Fibroblast of the conjunctiva (primary cell): ENCODE measurements around the gene CEP170B.
"Not testable (repeated sequence)": the region's sequence is repeated elsewhere in the genome, so short reads cannot be mapped to it uniquely, and the experiment has no call there.

Experiments used
- DNase-seq: peaks from one replicate; pipeline ENCODE4 v3.0.0-alpha.2; 2010; ENCODE audit warnings: low read depth

Gene CEP170B

DNA sequence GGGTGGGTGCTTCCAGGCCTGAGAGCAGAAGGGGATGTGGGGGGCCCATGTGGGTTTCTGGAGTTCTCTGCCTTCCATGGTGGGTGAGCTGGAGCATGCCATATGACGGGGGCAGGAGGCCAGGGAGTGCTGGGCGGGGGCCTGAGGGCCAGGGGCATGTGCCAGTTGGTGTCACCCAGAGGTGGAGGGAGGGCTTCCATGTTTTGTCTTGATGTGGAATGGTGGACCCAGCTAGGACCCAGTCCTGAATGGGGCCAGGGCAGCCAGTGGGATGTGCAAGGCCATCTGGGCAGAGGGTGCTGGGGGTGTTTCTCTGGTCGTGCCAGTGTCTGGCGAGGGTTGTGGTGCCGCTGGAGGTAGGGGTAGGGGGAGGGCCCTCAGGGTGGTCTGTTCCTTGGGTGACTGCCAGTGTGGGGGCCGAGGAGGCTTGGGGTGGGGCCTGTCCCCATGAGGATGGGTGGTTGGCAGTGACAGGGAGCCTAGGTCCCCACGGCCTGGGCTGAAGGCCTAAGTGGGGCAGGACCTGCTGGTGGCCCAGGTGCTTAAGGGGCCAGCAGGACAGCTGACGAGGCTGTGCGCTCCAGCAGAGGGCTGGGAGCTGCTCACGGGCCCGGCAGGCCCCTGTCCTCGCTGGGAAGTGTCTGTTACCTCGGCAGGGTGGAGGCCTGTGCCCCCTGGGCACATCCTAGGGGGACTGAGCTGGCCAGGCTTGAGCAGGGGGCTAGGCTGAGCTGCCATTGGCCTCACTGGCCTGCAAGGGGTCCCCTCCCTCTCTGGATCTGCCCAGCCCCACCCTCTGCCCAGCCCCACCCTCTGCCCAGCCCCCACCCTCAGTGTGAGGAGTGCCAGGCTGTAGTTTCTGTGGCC is 26.8 kb downstream of the CEP170B start:
- DNase-seq: no peak

DNA sequence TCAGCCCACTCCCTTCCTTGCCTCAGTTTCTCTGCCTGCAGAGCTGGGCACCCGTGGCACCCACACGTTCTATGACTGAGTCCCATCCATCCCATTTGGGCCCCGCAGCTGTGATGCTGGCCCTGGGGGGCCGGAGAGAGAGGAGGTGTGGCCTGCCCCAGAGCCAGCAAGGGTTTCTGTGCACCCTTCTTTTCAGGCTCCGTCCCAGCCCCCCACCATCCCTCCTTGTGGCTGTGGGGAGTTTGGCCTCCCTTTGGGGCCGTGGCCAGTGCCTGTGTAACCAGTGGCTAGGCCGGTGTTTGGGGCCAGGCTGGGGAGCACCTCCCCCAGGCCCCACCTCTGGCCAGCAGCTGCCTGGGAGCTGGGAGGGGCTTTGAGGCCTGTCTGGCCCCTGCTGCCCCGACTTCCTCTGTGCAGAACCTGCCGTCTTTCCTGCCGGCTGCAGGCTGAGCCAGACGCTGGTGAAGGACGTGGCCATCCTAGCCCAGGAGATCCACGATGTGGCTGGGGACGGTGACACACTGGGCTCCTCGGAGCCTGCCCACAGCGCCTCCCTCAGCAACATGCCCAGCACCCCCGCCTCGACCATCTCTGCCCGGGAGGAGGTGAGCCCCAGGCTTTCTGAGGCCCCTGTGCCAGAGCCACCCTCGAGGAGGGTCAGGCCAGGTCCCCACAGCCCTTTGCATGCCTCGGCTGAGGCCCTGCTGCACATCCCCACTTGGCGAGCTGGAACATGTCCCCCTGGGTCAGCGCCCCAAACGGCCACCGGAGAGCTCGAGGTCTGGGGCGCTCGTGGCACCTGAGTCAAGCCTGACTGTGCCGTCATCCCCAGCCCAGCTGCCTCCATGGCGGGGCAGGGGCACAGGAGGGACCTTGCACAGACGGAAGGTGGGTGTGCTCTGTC is 27.7 kb downstream of the CEP170B start:
- no peak for DNase-seq

DNA sequence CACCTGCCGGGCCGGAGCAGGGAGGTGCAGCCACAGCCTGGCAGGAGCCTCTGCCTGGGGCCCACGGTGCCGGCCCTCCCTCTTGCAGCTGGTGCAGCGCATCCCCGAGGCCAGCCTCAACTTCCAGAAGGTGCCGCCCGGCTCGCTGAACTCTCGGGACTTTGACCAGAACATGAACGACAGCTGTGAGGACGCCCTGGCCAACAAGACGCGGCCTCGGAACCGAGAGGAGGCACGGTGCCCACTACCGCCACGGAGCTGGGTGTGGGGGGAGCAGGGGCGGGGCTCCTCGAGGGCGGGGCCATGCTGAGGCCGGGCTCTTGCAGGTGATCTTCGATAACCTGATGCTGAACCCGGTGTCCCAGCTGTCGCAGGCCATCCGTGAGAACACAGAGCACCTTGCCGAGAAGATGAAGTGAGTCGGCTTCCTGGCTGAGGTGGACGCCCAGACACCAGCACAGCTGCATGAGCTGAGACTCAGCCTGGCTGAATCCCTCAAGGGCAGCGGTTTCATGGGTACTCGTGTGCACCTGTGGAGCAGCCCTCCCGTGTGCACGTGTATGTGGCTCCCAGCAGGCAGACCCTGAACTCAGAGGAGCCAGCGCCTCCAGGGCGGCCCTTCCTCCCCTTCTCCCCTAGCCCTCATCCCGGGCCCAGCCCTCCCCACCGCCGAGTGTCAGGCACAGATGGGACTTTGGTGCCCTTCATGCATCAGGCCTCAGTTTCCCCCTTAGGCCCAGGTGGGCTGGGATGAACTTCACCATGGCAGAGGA is 28.6 kb downstream of the CEP170B start:
- DNase-seq: no peak

DNA sequence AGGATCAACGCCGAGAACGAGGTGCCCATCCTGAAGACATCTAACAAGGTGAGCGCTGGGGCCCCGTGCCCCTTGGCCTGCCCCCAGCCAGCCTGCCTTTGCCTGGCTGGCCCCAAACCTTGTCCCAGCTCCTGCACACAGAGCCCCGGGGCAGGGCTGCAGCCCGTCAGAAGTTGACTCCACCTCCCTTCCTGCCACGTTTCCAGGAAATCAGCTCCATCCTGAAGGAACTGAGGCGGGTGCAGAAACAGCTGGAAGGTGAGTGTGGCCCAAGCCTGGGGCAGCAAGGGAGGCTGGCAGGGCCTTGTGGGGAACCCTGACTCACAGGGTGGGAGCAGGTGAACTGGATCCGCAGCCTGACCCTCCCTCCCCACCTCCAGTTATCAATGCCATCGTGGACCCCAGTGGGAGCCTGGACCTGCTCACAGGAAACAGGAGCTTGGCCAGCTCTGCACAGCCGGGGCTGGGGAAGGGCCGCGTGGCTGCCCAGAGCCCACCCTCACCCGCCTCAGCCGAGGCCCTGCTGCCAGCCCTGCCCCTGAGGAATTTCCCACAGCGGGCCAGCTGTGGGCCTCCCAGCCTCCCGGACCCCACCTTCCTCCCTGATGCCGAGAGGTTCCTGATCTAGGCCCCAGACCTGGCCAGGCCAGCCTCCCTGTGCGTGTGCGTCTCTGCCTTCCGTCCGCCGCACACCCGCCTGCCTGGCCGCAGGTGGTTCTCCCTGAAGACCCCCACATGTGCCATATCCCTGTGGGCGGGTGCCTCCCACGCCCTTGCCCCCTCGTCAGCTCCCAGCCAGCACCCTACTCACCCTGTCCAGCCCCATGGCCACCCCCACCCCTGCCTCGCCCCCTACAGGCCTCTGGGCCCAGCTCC is 29.5 kb downstream of the CEP170B start:
- no peak for DNase-seq

DNA sequence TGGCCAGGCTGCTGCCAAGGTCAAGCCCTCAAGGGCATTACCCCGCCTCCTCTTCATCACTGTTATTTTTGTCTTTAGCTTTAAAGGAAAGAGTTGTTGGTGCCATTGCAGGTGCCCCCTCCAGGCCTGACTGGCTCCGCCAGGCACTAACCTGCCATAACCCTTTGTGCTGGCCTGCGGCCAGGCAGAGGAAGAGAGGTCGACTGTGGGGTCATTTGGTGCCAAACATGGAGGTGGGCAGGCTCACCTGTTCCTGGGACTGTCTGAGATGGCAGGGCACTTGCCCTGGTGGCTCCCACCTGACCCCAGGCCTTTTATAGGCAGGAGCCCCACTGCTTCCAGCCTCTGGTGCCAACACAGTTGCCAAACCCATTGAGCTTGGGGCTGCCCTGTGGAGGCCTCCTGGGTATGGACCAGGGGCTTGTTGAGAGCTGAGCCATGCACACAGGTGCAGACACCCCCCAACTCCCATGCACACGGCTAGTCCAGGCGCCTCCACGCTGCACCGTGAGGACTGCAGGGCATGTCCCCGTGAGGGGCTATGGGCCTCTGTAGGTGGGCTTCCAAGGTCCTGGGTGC is 30.2 kb downstream of the CEP170B start:
- DNase-seq: no peak

DNA sequence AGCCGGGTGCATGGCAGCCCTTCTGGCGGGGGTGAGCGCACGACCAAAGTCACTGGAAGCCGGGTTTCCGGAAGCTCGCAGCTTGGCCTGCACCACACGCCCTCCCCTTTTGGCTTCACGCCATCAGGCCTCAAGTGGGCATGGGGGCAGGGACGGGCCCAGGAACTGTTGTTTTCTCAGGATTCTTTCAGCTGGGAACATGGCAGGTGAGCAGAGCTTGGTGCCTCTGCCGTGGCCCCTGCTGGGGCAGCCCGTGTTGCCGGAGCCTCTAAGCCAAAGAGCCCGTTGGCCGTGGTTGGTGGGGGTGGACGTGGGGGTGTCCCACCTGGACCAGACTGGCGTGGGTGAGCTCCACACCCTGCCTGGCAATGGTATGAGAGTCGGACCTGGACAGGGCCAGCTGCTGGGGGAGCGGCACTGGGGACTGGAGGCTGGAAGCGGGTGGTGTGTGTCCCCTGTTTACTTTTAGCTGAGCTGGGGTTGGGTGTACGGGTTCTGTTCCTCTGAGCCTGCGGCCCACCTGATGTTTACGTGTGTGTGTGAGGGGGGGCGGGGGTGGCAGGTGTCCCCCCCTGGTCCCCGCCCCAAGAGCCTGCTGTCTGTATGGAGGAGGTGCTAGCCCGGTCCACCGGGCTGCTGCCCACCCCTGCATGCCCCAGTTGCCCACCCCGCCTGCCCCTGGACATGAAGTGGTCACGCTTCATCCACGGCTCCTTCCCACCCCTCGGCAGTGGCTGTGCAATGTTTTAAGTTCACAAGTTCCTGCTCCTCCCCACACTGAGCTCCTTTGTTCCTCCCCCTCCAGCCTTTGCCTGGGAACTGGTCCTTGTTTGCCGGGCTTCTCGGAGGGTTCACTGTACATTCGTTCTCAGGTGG is 31.0 kb downstream of the CEP170B start:
- no peak for DNase-seq

DNA sequence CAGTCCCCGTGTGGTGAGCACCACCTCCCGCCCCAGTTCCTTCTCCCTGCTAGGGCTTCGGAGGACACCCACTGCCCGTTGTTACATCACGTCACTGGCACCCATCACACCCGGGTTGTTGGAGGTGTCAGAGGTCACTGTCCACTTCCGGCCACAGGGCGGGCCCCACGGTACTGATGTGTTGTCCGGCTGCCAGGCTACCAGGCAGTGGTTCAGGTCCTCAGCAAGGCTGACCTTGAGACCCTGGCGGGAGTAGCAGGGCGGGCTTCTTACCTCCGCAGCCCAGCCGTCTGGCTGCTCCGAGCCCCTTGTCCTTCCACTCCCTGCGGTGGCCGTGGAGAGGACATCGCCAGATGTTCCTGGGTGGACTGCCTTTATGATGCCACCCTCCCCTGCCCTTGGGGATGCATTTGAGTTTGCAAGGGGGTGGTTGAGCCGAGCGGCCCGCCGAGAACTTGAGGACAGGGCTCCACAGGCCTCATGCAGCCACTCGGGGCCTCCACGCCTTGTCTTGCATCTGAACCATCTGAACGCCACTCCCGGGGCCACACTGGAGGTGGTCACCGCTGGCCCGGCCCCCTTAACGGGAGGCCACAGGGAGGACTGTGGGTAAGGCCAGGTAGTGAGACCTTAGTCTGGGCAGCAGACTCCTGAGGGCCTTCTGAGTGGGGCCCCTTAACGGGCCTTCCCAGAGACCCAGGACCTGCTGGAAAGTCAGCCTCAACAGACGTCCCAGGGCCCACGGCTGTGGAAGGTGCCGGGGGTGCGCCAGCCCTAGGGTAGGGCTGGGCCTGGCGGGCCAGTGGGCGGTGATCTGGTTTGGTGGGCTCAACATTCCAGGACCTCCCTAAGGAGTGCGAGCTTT is 32.5 kb downstream of the CEP170B start:
- no peak for DNase-seq

DNA sequence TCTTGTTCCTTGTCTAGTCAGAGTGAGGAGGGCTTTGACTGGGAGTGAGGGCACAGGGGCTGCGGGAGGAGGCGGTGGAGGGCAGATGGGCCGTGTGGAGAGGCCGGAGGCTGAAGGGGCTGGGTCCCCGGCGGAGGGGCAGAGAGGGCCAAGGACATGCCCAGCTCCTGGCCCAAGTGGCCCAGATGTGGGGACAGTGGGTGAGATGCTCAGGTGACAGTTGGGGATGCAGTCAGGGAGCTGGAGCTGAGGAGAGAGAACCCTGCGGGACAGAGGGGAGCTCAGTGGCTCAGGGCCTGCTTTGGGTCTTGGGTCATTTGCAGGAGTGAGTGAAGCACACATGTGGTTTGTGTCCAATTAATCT is 33.1 kb downstream of the CEP170B start:
- DNase-seq: no peak

DNA sequence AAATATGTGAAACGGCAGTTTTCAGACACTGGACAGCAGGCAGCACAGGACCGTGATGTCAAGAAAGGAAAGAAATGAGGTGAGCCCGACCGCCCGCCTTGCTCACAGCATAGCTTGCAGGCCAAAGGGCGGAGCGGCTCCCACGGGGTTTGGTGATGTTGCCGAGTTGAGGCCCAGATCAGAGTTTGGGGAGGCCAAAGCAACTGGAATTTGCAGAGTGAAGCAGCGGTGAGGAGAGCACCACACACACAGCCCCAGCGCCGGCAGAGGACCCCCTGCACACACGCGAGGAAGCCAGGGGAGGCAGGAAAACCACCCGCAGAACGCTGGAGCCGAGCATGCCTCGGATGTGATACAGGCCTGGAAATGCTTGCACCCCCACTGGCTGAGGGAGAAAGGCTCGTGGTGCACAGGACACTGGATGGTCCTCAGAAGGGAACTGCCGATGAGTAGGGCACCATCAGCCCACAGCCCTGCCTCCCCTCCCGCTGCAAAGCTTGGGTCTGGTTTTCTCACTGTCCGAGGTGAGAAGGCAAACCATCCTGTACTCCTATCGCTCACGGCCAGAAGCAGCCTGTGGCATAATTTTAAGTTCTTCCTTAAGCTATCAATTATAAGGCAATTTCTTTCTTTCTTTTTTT is 33.9 kb downstream of the CEP170B start:
- no peak for DNase-seq

DNA sequence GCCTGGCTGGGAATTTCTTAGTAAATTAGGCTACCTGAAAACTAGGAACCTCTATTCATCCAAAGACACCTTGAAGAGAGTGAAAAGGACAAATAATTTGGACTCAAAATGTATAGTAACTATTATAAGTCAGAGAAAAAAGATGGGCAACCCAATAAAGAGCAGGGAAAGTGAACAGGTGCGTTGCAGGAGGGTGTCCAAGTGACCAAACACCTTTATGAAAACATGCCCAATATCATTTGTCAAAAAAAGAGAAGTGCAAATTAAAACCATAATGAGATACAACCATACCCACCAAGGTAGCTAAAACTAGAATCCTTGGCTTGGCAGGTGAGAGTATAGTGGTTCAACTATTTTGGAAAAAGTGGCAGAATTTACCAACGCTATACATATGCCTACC is 34.7 kb downstream of the CEP170B start:
- no peak for DNase-seq

DNA sequence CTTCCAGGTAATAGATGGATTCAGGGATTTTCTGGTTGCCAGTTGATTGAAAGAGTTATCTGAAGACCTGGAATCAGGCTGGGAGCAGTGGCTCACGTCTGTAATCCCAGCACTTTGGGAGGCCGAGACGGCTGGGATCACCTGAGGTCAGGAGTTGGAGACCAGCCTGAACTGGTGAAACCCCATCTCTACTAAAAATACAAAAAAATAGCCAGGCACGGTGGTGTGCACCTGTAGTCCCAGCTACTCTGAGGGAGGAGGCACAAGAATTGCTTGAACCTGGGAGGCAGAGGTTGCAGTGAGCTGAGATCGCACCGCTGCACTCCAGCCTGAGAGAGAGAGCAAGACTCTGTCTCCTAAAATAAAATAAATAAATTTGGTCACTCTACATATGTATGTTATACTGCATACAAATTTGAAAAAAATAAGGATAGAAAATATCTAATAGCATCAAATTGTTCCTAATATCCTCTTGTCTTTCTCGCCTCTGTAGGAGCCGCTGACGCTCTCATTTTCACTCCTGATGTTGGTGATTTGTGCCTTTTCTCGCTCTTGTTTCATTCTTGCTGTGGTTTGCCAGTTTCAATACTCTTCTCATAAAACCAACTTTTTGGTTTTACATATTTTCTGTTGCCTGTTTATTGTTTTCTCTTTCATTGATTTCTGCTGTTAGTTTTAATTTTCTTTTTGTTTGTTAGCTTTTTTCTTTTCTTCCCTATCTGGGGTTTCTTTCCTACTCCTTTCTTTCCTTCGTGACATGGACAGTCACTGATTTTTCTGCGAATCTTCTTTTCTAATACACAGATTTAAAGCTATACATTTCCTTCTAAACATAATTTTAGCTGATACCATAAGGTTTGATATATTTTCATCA is 35.8 kb downstream of the CEP170B start:
- DNase-seq: no peak

DNA sequence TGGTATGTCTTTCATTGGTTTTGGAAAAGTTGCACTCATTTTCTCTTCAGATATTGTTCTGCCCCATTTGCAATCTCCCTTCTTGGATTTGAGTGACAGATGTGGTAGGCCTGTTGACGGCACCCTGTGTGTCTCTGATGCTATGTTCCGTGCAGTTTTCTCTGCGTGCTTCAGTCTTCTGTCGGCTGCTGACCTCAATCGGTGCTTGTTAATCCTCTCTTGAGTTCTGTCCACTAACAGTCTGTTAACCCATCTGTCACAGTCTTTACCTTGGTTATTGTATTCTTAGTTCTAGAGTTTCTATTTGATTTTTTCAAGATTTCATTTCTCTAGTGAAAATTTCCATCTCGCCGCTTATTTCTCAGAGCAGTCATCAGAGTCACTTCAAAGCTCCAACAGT is 38.9 kb downstream of the CEP170B start:
- DNase-seq: no peak

DNA sequence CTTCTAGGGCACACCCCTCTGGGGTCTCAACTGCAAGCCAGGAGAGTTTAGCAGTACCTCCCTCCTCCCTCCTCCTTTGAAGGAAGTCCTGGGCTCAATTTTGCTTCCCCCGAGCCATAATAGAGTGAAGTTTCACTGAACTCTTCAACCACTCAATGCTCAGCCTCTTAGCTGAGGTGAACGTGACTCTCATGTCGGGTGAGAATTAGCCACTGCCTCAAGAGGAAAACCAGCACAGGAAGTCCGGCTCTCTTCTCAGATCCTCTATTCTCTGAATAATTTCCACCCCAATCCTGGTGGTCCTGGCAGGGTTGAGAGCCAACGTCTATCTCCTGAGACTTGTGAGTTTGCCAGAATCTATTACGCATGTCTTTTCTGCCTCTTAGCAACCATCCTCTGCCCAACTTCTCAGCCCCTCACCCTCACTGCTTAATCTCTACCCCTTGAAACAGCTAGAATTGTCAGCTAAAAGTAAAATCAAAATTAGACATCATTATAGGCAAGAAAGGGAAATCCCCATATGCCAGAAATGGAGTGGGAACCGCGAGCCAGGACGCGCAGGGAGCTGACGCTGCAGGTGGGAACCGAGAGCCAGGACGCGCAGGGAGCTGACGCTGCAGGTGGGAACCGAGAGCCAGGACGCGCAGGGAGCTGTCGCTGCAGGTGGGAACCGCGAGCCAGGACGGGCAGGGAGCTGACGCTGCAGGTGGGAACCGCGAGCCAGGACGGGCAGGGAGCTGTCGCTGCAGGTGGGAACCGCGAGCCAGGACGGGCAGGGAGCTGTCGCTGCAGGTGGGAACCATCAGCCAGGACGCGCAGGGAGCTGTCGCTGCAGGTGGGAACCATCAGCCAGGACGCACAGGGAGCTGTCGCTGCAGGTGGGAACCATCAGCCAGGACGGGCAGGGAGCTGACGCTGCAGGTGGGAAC is 39.8 kb downstream of the CEP170B start:
- DNase-seq: not testable (repeated sequence)

DNA sequence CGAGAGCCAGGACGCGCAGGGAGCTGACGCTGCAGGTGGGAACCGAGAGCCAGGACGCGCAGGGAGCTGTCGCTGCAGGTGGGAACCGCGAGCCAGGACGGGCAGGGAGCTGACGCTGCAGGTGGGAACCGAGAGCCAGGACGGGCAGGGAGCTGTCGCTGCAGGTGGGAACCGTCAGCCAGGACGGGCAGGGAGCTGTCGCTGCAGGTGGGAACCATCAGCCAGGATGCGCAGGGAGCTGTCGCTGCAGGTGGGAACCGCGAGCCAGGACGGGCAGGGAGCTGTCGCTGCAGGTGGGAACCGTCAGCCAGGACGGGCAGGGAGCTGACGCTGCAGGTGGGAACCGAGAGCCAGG is 40.5 kb downstream of the CEP170B start:
- DNase-seq: not testable (repeated sequence)

DNA sequence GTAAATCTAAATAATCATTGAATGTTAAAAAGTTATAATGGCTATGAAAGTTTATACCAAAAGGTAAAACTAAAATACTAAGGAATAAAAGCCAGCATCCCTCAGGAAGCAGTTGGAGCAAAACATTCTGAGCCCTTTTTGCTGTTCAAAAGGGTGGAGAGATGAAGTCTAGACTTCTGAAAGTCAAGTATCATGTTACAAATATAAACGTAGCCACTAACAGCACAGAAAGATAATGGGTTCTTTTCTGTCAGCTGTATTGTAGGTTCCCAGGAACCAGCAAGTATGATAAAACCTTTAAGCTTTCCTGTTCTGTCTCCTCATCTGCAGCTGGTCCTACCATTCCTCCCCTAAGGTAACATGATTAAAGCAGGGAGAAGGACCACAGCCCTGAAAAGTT is 43.2 kb downstream of the CEP170B start:
- DNase-seq: no peak

DNA sequence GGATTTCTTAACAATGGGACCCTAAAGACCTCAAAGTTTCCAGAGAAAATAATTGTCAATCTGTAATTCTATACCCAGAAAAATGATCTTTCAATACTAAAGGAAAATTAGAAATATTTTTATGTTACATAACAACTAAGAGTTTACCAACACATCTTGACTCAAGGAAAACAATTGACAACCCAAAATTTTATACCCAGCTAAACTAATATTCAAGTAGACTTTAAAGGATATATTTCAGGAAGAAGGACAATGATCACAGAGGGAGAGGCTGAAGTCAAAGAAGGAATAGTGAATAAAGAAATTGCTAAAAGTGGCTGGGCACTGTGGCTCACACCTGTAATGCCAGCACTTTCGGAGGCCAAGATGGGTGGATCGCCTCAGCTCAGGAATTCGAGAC is 47.0 kb downstream of the CEP170B start:
- no peak for DNase-seq

DNA sequence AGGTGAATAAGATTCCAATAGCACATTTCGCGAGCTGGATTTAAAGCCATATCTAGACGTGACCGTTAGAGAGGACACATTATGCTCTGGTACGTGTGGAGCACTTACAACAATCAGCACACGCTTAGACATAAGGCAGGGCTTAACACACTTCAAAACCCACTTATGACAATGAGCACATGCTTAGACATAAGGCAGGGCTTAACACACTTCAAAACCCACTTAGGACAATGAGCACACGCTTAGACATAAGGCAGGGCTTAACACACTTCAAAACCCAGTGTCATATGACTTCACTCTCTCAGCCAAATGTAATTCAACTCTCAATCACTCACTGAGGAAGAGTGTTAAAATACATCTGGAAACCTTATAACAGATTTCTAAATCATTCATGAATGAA is 48.4 kb downstream of the CEP170B start:
- DNase-seq: no peak
